Daoy (cell line): ENCODE measurements around the gene FAM171A1. TPM values are rescaled to one million over a fixed set of nuclear protein-coding genes. Genes with fewer than 3 reads are reported as not detected.

Experiments
- DNase-seq: peaks from one replicate; pipeline ENCODE4 v3.0.0-alpha.2; 2015; ENCODE audit warnings: low read depth
- total RNA-seq: library from RNA; depleted of rRNA; stranded (reverse); fragments of >200 nt; shearing (Covaris generic); gene quantifications from 2 replicates; pipeline ENCODE4 v1.2.3, GENCODE V29; 2014

FAM171A1 gene
- total RNA-seq, 1 experiment from 2014 or later, result 20.6 TPM

- no peak for DNase-seq
These were observed 3.1 kb upstream of the FAM171A1 start for GRCh38 chr10:15374156-15374555.

- no peak for DNase-seq
These were observed 2.1 kb upstream of the FAM171A1 start for GRCh38 chr10:15373199-15373598.

- peak; percentile 25 for DNase-seq
These were observed 755 bp downstream of the FAM171A1 start for GRCh38 chr10:15370212-15370855.

GRCh38 chr10:15369256-15370211 lies 1.6 kb downstream of the FAM171A1 start:
- peak; percentile 7 for DNase-seq

DNA sequence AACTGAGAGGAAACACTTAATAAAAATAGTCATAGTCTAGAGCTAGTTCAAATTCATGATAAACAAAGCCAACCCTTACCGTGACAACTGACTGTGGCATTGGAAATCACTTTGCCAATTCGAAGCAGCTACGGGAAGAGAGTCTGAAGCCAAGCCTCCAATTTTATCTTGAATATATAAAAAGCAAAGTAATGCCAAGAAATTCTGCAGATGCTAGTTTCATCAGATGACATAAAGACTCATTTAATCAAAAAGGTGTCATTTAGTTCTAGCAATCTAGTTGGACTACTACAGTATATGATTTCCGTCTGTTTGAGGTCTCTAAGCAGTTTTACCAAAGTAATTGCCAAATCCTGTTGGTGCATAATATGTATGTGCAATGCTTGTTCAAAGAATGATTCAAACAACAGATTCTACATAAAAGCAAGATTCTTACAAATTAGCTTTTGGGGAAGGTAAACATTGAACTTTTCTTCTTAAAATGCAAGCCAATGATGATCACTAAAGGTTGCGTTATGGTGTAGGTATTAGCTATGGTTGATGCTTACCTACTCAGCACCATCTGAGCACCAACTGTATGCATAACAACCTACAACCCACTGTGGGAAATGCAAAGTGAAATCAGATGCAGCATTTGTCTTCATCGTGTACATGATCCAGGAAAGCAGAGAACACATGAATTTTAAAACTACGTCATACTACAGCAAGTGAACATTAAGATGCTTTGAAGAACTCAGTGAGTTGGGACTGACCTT lies 2.8 kb downstream of the FAM171A1 start:
- no peak for DNase-seq

DNA sequence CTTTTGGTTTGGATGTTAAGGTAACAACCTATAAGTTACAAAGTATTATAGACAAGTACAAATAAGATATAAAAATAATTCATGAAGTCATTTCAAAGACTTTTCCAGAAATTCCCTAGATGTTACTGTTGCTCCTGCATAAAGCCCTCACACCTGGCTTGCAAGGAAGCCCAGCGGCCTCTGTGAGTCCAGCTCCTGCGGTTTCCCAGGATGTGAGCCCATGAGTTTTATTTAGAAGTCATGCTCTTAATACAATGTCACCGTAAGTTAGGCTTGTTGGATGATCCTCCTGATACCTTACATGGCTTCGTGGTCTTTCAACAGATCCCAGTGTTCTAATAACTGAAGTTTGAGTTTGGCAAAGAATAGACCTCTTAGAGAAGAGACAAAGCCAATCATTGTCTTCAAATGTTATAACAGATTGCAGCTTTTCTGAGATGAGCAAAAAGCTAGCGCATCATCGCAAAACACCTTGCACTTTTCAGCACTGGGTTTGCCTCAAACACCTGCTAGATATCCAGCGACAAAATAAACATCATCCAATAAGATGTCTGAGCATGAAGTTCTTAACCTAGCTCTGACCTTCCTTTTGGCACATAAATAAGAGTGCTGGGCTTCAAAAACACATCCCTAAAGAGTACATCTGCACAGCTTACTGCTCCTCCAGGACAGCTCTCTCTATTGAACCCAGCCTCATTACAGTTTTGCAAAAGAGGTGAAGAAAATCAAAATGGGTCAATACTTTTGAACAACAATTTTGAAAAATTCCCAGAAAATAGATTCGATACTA lies 3.6 kb downstream of the FAM171A1 start:
- DNase-seq, result no peak

- DNase-seq, result no peak
These were observed 5.4 kb downstream of the FAM171A1 start for GRCh38 chr10:15365692-15366091.

DNA sequence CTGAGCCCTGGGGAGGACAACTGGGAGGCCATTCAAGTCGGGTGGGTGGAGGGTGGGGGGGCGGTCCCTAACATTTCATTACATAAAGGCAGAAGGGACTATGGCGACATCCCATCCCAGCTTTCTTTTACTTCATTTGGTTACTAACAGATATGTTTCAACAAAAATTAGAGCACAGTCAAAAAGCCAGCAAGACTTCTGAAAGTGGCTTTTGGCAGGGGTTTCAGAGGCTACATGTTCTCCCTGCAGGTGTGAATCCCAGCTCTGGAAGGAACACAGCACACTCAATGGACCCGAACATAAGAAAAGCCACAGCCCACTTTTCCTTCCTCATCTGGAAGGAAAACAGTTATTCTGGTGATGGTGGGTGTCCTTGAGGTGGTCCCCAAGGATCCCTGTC lies 7.1 kb downstream of the FAM171A1 start:
- no peak for DNase-seq

DNA sequence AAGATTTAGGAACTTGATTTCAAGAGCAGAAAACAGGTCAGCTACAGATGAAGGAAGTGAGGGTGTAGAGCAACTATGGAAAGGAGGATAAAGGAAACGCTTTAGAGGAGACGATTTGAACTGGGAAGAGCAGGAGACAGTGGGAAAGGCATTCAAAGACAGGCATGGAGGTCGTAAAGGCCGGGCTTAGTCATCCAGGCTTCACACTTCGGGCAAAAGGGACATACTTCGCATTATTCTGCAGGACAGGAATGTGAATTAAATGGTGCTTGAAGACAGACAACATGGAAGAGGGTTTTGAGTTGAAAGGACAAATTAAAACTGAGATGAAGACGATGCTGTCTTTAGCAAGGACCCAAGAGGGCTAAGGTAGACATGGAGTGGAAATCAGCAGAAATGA lies 8.1 kb downstream of the FAM171A1 start:
- DNase-seq, result no peak

GRCh38 chr10:15361131-15361530 lies 10.0 kb downstream of the FAM171A1 start:
- DNase-seq, result no peak

GRCh38 chr10:15360566-15360965 lies 10.5 kb downstream of the FAM171A1 start:
- DNase-seq, result no peak

DNA sequence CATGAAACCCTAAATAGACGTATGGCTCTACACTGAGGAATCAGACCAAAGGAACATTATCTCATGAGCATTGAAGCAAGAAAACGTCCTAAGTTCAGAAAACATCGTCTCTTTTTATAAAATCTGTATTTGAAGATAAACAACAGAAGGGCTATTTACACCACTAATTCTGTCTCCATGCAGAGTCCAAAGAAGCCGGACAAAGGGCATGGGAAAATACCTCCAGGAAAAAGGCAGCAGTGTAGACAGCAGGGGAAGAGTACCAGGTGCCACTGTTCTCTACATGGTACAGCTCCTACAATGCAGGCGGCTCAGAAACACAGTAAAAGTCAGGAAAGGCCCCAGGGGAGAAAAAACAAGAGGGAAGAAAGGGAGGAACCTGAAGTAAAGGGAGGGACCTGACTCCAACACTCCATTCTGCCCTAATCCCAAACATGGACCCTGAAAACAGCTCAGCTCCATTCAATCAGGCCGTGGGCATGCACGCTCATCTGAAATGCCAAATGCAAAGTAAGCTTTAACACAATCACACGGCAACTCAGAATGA lies 17.5 kb downstream of the FAM171A1 start:
- DNase-seq, result no peak

DNA sequence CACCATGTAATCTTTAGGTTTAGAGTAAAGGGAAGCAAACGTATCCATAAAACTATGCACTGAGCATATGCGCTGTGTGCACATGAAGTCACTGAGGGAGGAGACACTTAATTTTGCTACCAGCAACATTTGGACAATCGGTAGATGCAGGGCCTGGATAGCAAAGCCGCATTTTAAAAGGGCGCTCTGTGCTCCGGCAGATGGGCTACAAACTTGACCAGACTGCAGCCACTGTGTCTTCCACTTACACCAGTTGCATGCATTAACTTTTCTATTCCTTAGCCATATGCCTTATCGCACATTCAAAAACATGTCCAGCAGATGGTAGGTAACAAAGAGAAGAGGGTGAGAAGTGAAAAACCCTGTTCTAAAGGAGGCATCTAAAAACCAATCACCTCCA lies 18.3 kb downstream of the FAM171A1 start:
- DNase-seq, result no peak

- DNase-seq, result no peak
These were observed 18.9 kb downstream of the FAM171A1 start for GRCh38 chr10:15352201-15352600.

GRCh38 chr10:15351099-15351820 lies 19.8 kb downstream of the FAM171A1 start:
- no peak for DNase-seq

GRCh38 chr10:15349112-15349511 lies 22.0 kb downstream of the FAM171A1 start:
- no peak for DNase-seq

GRCh38 chr10:15348579-15348978 lies 22.5 kb downstream of the FAM171A1 start:
- no peak for DNase-seq

- no peak for DNase-seq
These were observed 23.9 kb downstream of the FAM171A1 start for GRCh38 chr10:15347150-15347549.

GRCh38 chr10:15346440-15347141 lies 24.5 kb downstream of the FAM171A1 start:
- no peak for DNase-seq

GRCh38 chr10:15345450-15345849 lies 25.6 kb downstream of the FAM171A1 start:
- no peak for DNase-seq
